Esophagus squamous epithelium (tissue), 4 donors: Measurements from ENCODE around the gene ETNK1.

Experiments
- CTCF ChIP-seq, 6 experiments: fragments of 450-650 bp in 4 of 6; fragments of 200-600 bp in 2 of 6; sonication (generic) in 2 of 6; IDR thresholded peaks; one replicate each; pipeline ENCODE4 v1.5.1; 2016 to 2019; ENCODE audit warnings: antibody characterized with exemption in 6 of 6, mild to moderate bottlenecking in 4 of 6, moderate library complexity in 4 of 6
- POLR2A ChIP-seq, 4 donors: fragments of 450-650 bp; IDR thresholded peaks; one replicate each; pipeline ENCODE4 v1.6.1; 2017; ENCODE audit warnings: antibody characterized with exemption in 4 of 4, mild to moderate bottlenecking in 4 of 4, moderate library complexity in 3 of 4

GRCh38 chr12:22682663-22683062 is 57.7 kb downstream of the ETNK1 start:
- TF ChIP-seq CTCF (IDR thresholded peaks at IDR 0.05) (no peak), POLR2A (IDR thresholded peaks at IDR 0.05) (no peak)
